CD14-positive monocyte (primary cell): ENCODE measurements around the gene NELL1. TPM values are rescaled to one million over a fixed set of nuclear protein-coding genes. Genes with fewer than 3 reads are reported as not detected.

ENCODE experiments used
- DNase-seq, 3 donors: peaks; one replicate each; pipeline ENCODE4 v3.0.0-alpha.2; 2011 to 2022
- H2AFZ ChIP-seq: 2 replicates; pipeline ENCODE4 v1.6.0; 2012; ENCODE audit warnings: mild to moderate bottlenecking, low read depth, low read length, inconsistent platforms; ENCODE audit not compliant: insufficient read depth, poor library complexity, severe bottlenecking
- H3K27ac ChIP-seq, 2 donors: 1 replicate in 1 of 2; 2 replicates in 1 of 2; pipeline ENCODE4 v1.5.1; 2012 to 2013; ENCODE audit warnings: low read length in 2 of 2, control low read depth in 1 of 2, inconsistent platforms in 1 of 2, low read depth in 1 of 2, mild to moderate bottlenecking in 1 of 2
- H3K27me3 ChIP-seq, 2 donors: one replicate each; pipeline versions ENCODE4 v1.6.0 to v1.6.1; 2011 to 2013; ENCODE audit warnings: low read length in 2 of 2; ENCODE audit not compliant: control insufficient read depth in 2 of 2, insufficient read depth in 2 of 2
- H3K36me3 ChIP-seq, 2 donors: replicated peaks in 1 of 2; 1 replicate in 1 of 2; 2 replicates in 1 of 2; pipeline versions ENCODE4 v1.5.1 to v1.6.1; 2012 to 2013; ENCODE audit warnings: low read length in 2 of 2, control low read depth in 1 of 2, inconsistent platforms in 1 of 2, mild to moderate bottlenecking in 1 of 2; ENCODE audit not compliant: insufficient read depth in 2 of 2, control insufficient read depth in 1 of 2
- H3K4me1 ChIP-seq, 2 donors: 1 replicate in 1 of 2; 2 replicates in 1 of 2; pipeline versions ENCODE4 v1.5.1 to v1.6.1; 2012 to 2013; ENCODE audit warnings: low read length in 2 of 2, control low read depth in 1 of 2, inconsistent platforms in 1 of 2, mild to moderate bottlenecking in 1 of 2, moderate library complexity in 1 of 2; ENCODE audit not compliant: insufficient read depth in 2 of 2, control insufficient read depth in 1 of 2
- H3K4me2 ChIP-seq: replicated peaks from 2 replicates; pipeline ENCODE3; 2012; ENCODE audit warnings: low read length, moderate library complexity, mild to moderate bottlenecking; ENCODE audit not compliant: poor library complexity, severe bottlenecking; ENCODE audit errors: extremely low read depth
- H3K4me3 ChIP-seq, 3 experiments: fragments of 200-600 bp in 1 of 3; sonication (generic) in 1 of 3; replicated peaks in 1 of 3; 1 replicate in 2 of 3; 2 replicates in 1 of 3; pipeline ENCODE4 v1.5.1; 2011 to 2013; ENCODE audit warnings: low read length in 3 of 3, mild to moderate bottlenecking in 3 of 3, control low read depth in 2 of 3, low read depth in 2 of 3, inconsistent platforms in 1 of 3, moderate library complexity in 1 of 3
- H3K79me2 ChIP-seq: 2 replicates; pipeline ENCODE4 v1.6.0; 2012; ENCODE audit warnings: mild to moderate bottlenecking, control low read depth, inconsistent platforms, low read length, moderate library complexity; ENCODE audit not compliant: insufficient read depth
- H3K9ac ChIP-seq: 2 replicates; pipeline ENCODE4 v1.6.0; 2017; ENCODE audit warnings: low read length, mild to moderate bottlenecking; ENCODE audit not compliant: insufficient read depth, poor library complexity, severe bottlenecking
- H3K9me3 ChIP-seq, 2 donors: replicated peaks in 1 of 2; 1 replicate in 1 of 2; 2 replicates in 1 of 2; pipeline versions ENCODE4 v1.5.1 to v1.6.1; 2012 to 2013; ENCODE audit warnings: low read length in 2 of 2, control low read depth in 1 of 2; ENCODE audit not compliant: control insufficient read depth in 1 of 2, insufficient read depth in 1 of 2
- H4K20me1 ChIP-seq: 2 replicates; pipeline ENCODE4 v1.6.0; 2012; ENCODE audit warnings: mild to moderate bottlenecking, low read length, control low read depth, moderate library complexity; ENCODE audit not compliant: insufficient read depth
- H3K27ac Mint-ChIP-seq, 7 donors: one replicate each; pipeline ENCODE4 v1.8.0; 2020; ENCODE audit warnings: mild to moderate bottlenecking in 7 of 7, mixed read lengths in 7 of 7, moderate library complexity in 6 of 7, inconsistent platforms in 2 of 7
- H3K27me3 Mint-ChIP-seq, 3 donors: one replicate each; pipeline ENCODE4 v1.8.0; 2021 to 2022; ENCODE audit warnings: low read depth in 3 of 3, mild to moderate bottlenecking in 3 of 3, mixed read lengths in 3 of 3, moderate library complexity in 3 of 3, inconsistent platforms in 1 of 3
- H3K36me3 Mint-ChIP-seq, 2 donors: one replicate each; pipeline ENCODE4 v1.8.0; 2020; ENCODE audit warnings: mixed read lengths in 2 of 2, inconsistent platforms in 1 of 2, mild to moderate bottlenecking in 1 of 2
- H3K4me1 Mint-ChIP-seq: one replicate; pipeline ENCODE4 v1.8.0; 2020; ENCODE audit warnings: mild to moderate bottlenecking, mixed read lengths
- H3K4me3 Mint-ChIP-seq, 2 donors: one replicate each; pipeline ENCODE4 v1.8.0; 2020; ENCODE audit warnings: mild to moderate bottlenecking in 2 of 2, mixed read lengths in 2 of 2, moderate library complexity in 1 of 2
- H3K9me3 Mint-ChIP-seq, 7 donors: one replicate each; pipeline ENCODE4 v1.8.0; 2020 to 2022; ENCODE audit warnings: mixed read lengths in 7 of 7, mild to moderate bottlenecking in 6 of 7, moderate library complexity in 6 of 7, inconsistent platforms in 2 of 7
- WGBS: methylation state at CpG from one replicate; pipeline ENCODE4 v1.1.5; 2013; ENCODE audit warnings: missing lambda C conversion rate; ENCODE audit not compliant: insufficient coverage; 5-methylcytosine and 5-hydroxymethylcytosine counted together
- intact Hi-C, 2 donors: fragments of 100-400 bp; cut with micrococcal nuclease; formaldehyde crosslinking; loops; one replicate each; pipeline versions ENCODE4 v1.15.0 to v1.15.1; 2023
- polyA plus RNA-seq, 3 donors: library from polyadenylated mRNA; depleted of rRNA in 1 of 3; unstranded in 2 of 3; stranded (reverse) in 1 of 3; fragments of 300-500 nt in 2 of 3; fragments of >200 nt in 1 of 3; fragmentation: Illumina TruSeq in 2 of 3; gene quantifications; 1 replicate in 2 of 3; 2 replicates in 1 of 3; pipeline ENCODE4 v1.2.3, GENCODE V29; 2012 to 2021
- TF ChIP-seq, protein P1 (sequence below): fragments of 200-600 bp; IDR thresholded peaks from one replicate; pipeline ENCODE4 v1.8.0; 2022; ENCODE audit warnings: antibody characterized with exemption, mild to moderate bottlenecking

The NELL1 gene
- polyA plus RNA-seq, 3 donors = not detected

DNA sequence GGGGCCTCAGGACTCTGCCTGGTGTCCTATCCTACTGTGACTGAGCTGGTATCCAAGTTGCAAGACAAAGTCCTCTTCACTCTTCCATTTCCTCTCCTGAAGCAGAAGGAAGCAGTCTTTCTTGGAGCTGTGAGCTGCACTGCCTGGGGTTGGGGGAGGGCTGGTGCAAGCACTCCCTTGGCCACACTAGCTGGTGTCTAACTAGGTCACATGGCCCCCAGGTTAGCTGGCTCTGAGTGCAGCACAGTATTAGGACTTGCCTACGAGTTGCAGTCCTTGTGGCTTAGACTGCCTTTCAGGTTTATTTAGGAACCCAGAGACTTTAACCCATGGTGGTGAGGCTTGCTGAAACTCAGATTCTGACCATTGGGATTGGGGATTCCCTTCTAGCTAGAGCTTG lies 138.9 kb downstream of the NELL1 start:
- no peak for DNase-seq
- Mint-ChIP-seq H3K4me3 (no peak overlapping the region), H3K36me3 (no peaks in the 10 kb centered on the region), H3K27ac (no peak overlapping the region), H3K4me1 (no peaks in the 10 kb centered on the region), H3K9me3 (peaks cover 0 to 13% (median 9%) of the 10 kb centered on the region in 7 donors), H3K27me3 (peaks cover 0 to 1% (median 0%) of the 10 kb centered on the region in 3 donors)
- Histone ChIP-seq H3K4me3 (no peak overlapping the region), H3K9ac (no peak overlapping the region), H3K9me3 (peaks cover 8 to 20% of the 10 kb centered on the region in 2 donors), H3K36me3 (no peaks in the 10 kb centered on the region), H2AFZ (no peak overlapping the region), H3K79me2 (no peaks in the 10 kb centered on the region), H3K4me1 (no peaks in the 10 kb centered on the region), H3K27me3 (no peaks in the 10 kb centered on the region), H4K20me1 (no peaks in the 10 kb centered on the region), H3K4me2 (no peak overlapping the region), H3K27ac (no peak overlapping the region)
- intact Hi-C loops = no loop called here
- 57% methylated on average over 1 of the region's 1 CpG for WGBS
- TF ChIP-seq, protein P1, sequence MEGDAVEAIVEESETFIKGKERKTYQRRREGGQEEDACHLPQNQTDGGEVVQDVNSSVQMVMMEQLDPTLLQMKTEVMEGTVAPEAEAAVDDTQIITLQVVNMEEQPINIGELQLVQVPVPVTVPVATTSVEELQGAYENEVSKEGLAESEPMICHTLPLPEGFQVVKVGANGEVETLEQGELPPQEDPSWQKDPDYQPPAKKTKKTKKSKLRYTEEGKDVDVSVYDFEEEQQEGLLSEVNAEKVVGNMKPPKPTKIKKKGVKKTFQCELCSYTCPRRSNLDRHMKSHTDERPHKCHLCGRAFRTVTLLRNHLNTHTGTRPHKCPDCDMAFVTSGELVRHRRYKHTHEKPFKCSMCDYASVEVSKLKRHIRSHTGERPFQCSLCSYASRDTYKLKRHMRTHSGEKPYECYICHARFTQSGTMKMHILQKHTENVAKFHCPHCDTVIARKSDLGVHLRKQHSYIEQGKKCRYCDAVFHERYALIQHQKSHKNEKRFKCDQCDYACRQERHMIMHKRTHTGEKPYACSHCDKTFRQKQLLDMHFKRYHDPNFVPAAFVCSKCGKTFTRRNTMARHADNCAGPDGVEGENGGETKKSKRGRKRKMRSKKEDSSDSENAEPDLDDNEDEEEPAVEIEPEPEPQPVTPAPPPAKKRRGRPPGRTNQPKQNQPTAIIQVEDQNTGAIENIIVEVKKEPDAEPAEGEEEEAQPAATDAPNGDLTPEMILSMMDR = no peak

DNA sequence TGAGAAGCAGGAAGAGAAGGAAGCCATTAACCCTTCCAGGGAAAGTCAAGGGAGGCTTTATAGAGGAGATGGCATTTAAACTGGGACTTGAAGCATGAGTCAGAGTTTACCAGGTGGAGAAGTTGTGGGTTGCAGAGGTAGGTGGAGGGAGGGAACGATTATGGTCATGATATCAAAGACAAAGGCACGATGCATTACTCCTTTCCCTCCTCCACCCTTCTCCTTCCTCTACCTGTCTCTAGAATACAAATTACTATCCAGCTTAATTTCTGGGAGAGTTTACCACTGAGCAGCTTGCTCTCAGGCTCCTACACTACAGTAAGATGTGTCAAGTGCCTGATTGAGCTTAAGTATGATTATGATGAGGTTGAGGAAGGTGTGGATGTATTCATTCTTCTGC lies 151.7 kb downstream of the NELL1 start:
- Histone ChIP-seq H3K27me3 (no peaks in the 10 kb centered on the region), H3K9me3 (no peaks in the 10 kb centered on the region), H3K4me2 (no peak overlapping the region), H3K36me3 (no peaks in the 10 kb centered on the region), H3K79me2 (no peaks in the 10 kb centered on the region), H4K20me1 (no peaks in the 10 kb centered on the region), H2AFZ (no peak overlapping the region), H3K27ac (no peak overlapping the region), H3K4me1 (no peaks in the 10 kb centered on the region), H3K9ac (no peak overlapping the region), H3K4me3 (no peak overlapping the region)
- Mint-ChIP-seq H3K27me3 (peaks cover 0 to 2% (median 2%) of the 10 kb centered on the region in 3 donors), H3K4me3 (no peak overlapping the region), H3K9me3 (peaks cover 0 to 19% (median 2%) of the 10 kb centered on the region in 7 donors), H3K27ac (no peak overlapping the region), H3K36me3 (no peaks in the 10 kb centered on the region), H3K4me1 (no peaks in the 10 kb centered on the region)
- no CpG with 5 or more reads among the region's 2 CpGs for WGBS
- no peak for DNase-seq
- TF ChIP-seq, protein P1 = no peak
- intact Hi-C loops = no loop called here
